H9 (cell line): ENCODE results near the gene FBLN1. TPM values are rescaled to one million over a fixed set of nuclear protein-coding genes. Genes with fewer than 3 reads are reported as not detected.

Source experiments
- DNase-seq: peaks from one replicate; pipeline ENCODE4 v3.0.0-alpha.2; 2017
- H2AFZ ChIP-seq: one replicate; pipeline ENCODE4 v1.6.1; 2013; ENCODE audit warnings: mild to moderate bottlenecking, low read length, control low read depth, moderate library complexity
- H2AK5ac ChIP-seq: 2 replicates; pipeline ENCODE4 v1.6.1; 2013; ENCODE audit warnings: low read length, control low read depth, mixed read lengths; ENCODE audit not compliant: insufficient read length
- H2BK120ac ChIP-seq: one replicate; pipeline ENCODE4 v1.6.1; 2013; ENCODE audit warnings: low read depth, mild to moderate bottlenecking, low read length, control low read depth, inconsistent platforms; ENCODE audit not compliant: poor library complexity, severe bottlenecking
- H2BK12ac ChIP-seq: 2 replicates; pipeline ENCODE4 v1.6.1; 2013; ENCODE audit warnings: low read length, control low read depth, mixed read lengths, low read depth; ENCODE audit not compliant: insufficient read length
- H2BK15ac ChIP-seq: 2 replicates; pipeline ENCODE4 v1.6.1; 2013; ENCODE audit warnings: low read depth, low read length, control low read depth
- H2BK20ac ChIP-seq: one replicate; pipeline ENCODE4 v1.6.1; 2013; ENCODE audit warnings: low read depth, mild to moderate bottlenecking, low read length, control low read depth, inconsistent platforms; ENCODE audit not compliant: poor library complexity, severe bottlenecking
- H2BK5ac ChIP-seq: 2 replicates; pipeline ENCODE4 v1.6.1; 2013; ENCODE audit warnings: low read length, control low read depth, mixed read lengths; ENCODE audit not compliant: insufficient read length
- H3K14ac ChIP-seq: 2 replicates; pipeline ENCODE4 v1.6.1; 2013; ENCODE audit warnings: low read length, control low read depth; ENCODE audit not compliant: insufficient read depth
- H3K18ac ChIP-seq: 2 replicates; pipeline ENCODE4 v1.6.1; 2013; ENCODE audit warnings: low read depth, mild to moderate bottlenecking, mixed read lengths, low read length, control low read depth; ENCODE audit not compliant: insufficient read length
- H3K23ac ChIP-seq: 2 replicates; pipeline ENCODE4 v1.6.1; 2013; ENCODE audit warnings: low read length, control low read depth, mixed read lengths, low read depth; ENCODE audit not compliant: insufficient read length
- H3K23me2 ChIP-seq: 2 replicates; pipeline ENCODE4 v1.6.1; 2013; ENCODE audit warnings: low read depth, mild to moderate bottlenecking, mixed read lengths, low read length, control low read depth; ENCODE audit not compliant: insufficient read length, poor library complexity, severe bottlenecking
- H3K27ac ChIP-seq: 2 replicates; pipeline ENCODE4 v1.5.1; 2013; ENCODE audit warnings: low read length, control low read depth, mixed read lengths, low read depth; ENCODE audit not compliant: insufficient read length
- H3K27me3 ChIP-seq: 2 replicates; pipeline ENCODE4 v1.6.1; 2013; ENCODE audit warnings: low read length, control low read depth, inconsistent platforms; ENCODE audit not compliant: insufficient read depth
- H3K4ac ChIP-seq: 2 replicates; pipeline ENCODE4 v1.6.1; 2013; ENCODE audit warnings: low read depth, mild to moderate bottlenecking, control low read depth, inconsistent platforms, low read length, moderate library complexity
- H3K4me1 ChIP-seq: 2 replicates; pipeline ENCODE4 v1.6.1; 2013; ENCODE audit warnings: low read length, control low read depth, inconsistent platforms; ENCODE audit not compliant: insufficient read depth
- H3K4me2 ChIP-seq: 2 replicates; pipeline ENCODE4 v1.6.1; 2013; ENCODE audit warnings: low read length, control low read depth, mixed read lengths; ENCODE audit not compliant: insufficient read length, insufficient read depth
- H3K56ac ChIP-seq: 2 replicates; pipeline ENCODE4 v1.6.1; 2013; ENCODE audit warnings: low read depth, mild to moderate bottlenecking, mixed read lengths, low read length, control low read depth; ENCODE audit not compliant: insufficient read length
- H3K79me1 ChIP-seq: 2 replicates; pipeline ENCODE4 v1.6.1; 2013; ENCODE audit warnings: low read depth, mild to moderate bottlenecking, moderate library complexity, low read length, control low read depth, inconsistent platforms; ENCODE audit not compliant: insufficient read depth, poor library complexity, severe bottlenecking
- H3K79me2 ChIP-seq: 2 replicates; pipeline ENCODE4 v1.6.1; 2013; ENCODE audit warnings: low read length, control low read depth, inconsistent platforms; ENCODE audit not compliant: insufficient read depth
- H3K9ac ChIP-seq: 2 replicates; pipeline ENCODE4 v1.6.1; 2013; ENCODE audit warnings: low read length, control low read depth, mixed read lengths; ENCODE audit not compliant: insufficient read length; ENCODE audit errors: extremely low read depth
- H3K9me3 ChIP-seq: one replicate; pipeline ENCODE4 v1.6.1; 2013; ENCODE audit warnings: low read depth, low read length, inconsistent platforms; ENCODE audit not compliant: control insufficient read depth
- H3T11ph ChIP-seq: one replicate; pipeline ENCODE4 v1.6.1; 2013; ENCODE audit warnings: mild to moderate bottlenecking, low read length, control low read depth, inconsistent platforms
- H4K20me1 ChIP-seq: one replicate; pipeline ENCODE4 v1.6.1; 2013; ENCODE audit not compliant: control insufficient read depth, insufficient read length, insufficient read depth
- H4K5ac ChIP-seq: 2 replicates; pipeline ENCODE4 v1.6.1; 2013; ENCODE audit warnings: low read depth, mild to moderate bottlenecking, mixed read lengths, low read length, control low read depth; ENCODE audit not compliant: insufficient read length
- H4K8ac ChIP-seq: replicated peaks from 2 replicates; pipeline ENCODE4 v1.6.1; 2013; ENCODE audit warnings: low read length, control low read depth, mixed read lengths, low read depth; ENCODE audit not compliant: insufficient read length
- H4K91ac ChIP-seq: 2 replicates; pipeline ENCODE4 v1.6.1; 2013; ENCODE audit warnings: low read depth, mild to moderate bottlenecking, moderate library complexity, mixed read lengths, low read length, control low read depth; ENCODE audit not compliant: insufficient read length
- H3K27ac Mint-ChIP-seq, 3 experiments: 2 replicates in 2 of 3; 3 replicates in 1 of 3; pipeline ENCODE4 v1.8.0; 2020 to 2021; ENCODE audit warnings: mixed read lengths in 3 of 3, mild to moderate bottlenecking in 1 of 3, moderate library complexity in 1 of 3
- H3K27me3 Mint-ChIP-seq: 2 replicates; pipeline ENCODE4 v1.8.0; 2021; ENCODE audit warnings: low read depth, mild to moderate bottlenecking, moderate library complexity, mixed read lengths
- H3K36me3 Mint-ChIP-seq, 3 experiments: 2 replicates in 2 of 3; 3 replicates in 1 of 3; pipeline ENCODE4 v1.8.0; 2020 to 2021; ENCODE audit warnings: low read depth in 3 of 3, mixed read lengths in 3 of 3; ENCODE audit not compliant: insufficient read depth in 1 of 3
- H3K4me1 Mint-ChIP-seq, 2 experiments: 2 replicates each; pipeline ENCODE4 v1.8.0; 2020; ENCODE audit warnings: mixed read lengths in 2 of 2
- H3K4me3 Mint-ChIP-seq, 2 experiments: 2 replicates in 1 of 2; 3 replicates in 1 of 2; pipeline ENCODE4 v1.8.0; 2020 to 2021; ENCODE audit warnings: mild to moderate bottlenecking in 2 of 2, mixed read lengths in 2 of 2, moderate library complexity in 1 of 2
- H3K9me3 Mint-ChIP-seq, 2 experiments: 2 replicates in 1 of 2; 3 replicates in 1 of 2; pipeline ENCODE4 v1.8.0; 2020; ENCODE audit warnings: mild to moderate bottlenecking in 2 of 2, mixed read lengths in 2 of 2, moderate library complexity in 1 of 2
- WGBS: extraction: QIAGEN DNeasy Blood & Tissue Kit; methylation state at CpG from one replicate; pipeline ENCODE4 v1.1.7; 2013; ENCODE audit warnings: missing lambda C conversion rate, low lambda C conversion rate, mixed read lengths; ENCODE audit not compliant: insufficient read length; ENCODE audit errors: extremely low coverage; 5-methylcytosine and 5-hydroxymethylcytosine counted together
- total RNA-seq: library from RNA; stranded (reverse); gene quantifications from 2 replicates; pipeline ENCODE4 v1.2.1, GENCODE V29; 2021
- TF ChIP-seq, protein P1 (sequence below): fragments of 200-600 bp; sonication (generic); conservative IDR thresholded peaks from 3 replicates; pipeline ENCODE4 v1.8.0; 2021; ENCODE audit warnings: antibody characterized with exemption, mild to moderate bottlenecking

FBLN1 gene
- total RNA-seq, 1 experiment from 2014 or later: 140 TPM

DNA sequence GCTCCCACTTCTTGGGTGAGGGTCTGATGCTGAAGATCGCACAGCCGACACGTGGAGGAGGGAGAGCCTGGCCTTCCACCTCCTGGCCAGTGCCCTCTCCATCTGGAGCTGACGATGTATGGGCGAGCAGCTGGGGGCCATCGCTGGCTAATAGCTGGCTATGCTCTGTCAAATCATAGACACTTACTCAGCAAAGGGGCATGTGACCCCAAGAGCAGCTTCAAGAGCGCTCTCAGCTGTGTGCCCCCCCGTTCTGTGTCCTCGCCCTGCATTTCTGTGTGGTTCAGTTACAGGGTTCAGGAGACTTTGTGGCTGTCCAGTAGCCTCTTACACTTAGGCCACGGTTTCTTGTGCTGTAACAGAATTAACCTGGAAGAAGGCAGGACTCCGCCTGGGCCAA lies 26.4 kb downstream of the FBLN1 start:
- no peak overlapping the region for H3K27ac ChIP-seq
- no peak overlapping the region for H3K4ac ChIP-seq
- DNase-seq: no peak
- no peaks in the 10 kb centered on the region for H3K23me2 ChIP-seq
- Mint-ChIP-seq H3K27me3 (no peaks in the 10 kb centered on the region), H3K27ac (no peak overlapping the region), H3K4me1 (peaks cover 3% of the 10 kb centered on the region in 2 experiments; a peak in 3 of 4 replicates), H3K9me3 (no peaks in the 10 kb centered on the region), H3K36me3 (peaks cover 13 to 74% (median 69%) of the 10 kb centered on the region in 3 experiments; a peak in 6 of 7 replicates), H3K4me3 (no peak overlapping the region)
- H2BK15ac ChIP-seq: no peak overlapping the region
- no peak overlapping the region for H3K18ac ChIP-seq
- no peak overlapping the region for H3K4me2 ChIP-seq
- H3K23ac ChIP-seq: no peak overlapping the region
- H2AK5ac ChIP-seq: no peak overlapping the region
- H3K79me2 ChIP-seq: no peaks in the 10 kb centered on the region
- H2BK120ac ChIP-seq: no peak overlapping the region
- no peak overlapping the region for H2BK12ac ChIP-seq
- no peak overlapping the region for H3K9ac ChIP-seq
- no peak overlapping the region for H4K8ac ChIP-seq
- H4K5ac ChIP-seq: no peak overlapping the region
- H4K20me1 ChIP-seq: no peaks in the 10 kb centered on the region
- no peaks in the 10 kb centered on the region for H3K27me3 ChIP-seq
- no peak overlapping the region for H3K56ac ChIP-seq
- no peaks in the 10 kb centered on the region for H3K79me1 ChIP-seq
- H3K4me1 ChIP-seq: no peaks in the 10 kb centered on the region
- WGBS: no CpG with 5 or more reads among the region's 11 CpGs
- H3K9me3 ChIP-seq: no peaks in the 10 kb centered on the region
- H2BK5ac ChIP-seq: no peak overlapping the region
- H2AFZ ChIP-seq: no peak overlapping the region
- H2BK20ac ChIP-seq: no peak overlapping the region
- no peak overlapping the region for H4K91ac ChIP-seq
- H3K14ac ChIP-seq: no peak overlapping the region
- TF ChIP-seq, protein P1, sequence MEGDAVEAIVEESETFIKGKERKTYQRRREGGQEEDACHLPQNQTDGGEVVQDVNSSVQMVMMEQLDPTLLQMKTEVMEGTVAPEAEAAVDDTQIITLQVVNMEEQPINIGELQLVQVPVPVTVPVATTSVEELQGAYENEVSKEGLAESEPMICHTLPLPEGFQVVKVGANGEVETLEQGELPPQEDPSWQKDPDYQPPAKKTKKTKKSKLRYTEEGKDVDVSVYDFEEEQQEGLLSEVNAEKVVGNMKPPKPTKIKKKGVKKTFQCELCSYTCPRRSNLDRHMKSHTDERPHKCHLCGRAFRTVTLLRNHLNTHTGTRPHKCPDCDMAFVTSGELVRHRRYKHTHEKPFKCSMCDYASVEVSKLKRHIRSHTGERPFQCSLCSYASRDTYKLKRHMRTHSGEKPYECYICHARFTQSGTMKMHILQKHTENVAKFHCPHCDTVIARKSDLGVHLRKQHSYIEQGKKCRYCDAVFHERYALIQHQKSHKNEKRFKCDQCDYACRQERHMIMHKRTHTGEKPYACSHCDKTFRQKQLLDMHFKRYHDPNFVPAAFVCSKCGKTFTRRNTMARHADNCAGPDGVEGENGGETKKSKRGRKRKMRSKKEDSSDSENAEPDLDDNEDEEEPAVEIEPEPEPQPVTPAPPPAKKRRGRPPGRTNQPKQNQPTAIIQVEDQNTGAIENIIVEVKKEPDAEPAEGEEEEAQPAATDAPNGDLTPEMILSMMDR: no peak
- H3T11ph ChIP-seq: no peak overlapping the region
